Aorta (tissue), 5 donors: ENCODE measurements around the gene DAPL1. TPM values are rescaled to one million over a fixed set of nuclear protein-coding genes. Genes with fewer than 3 reads are reported as not detected.
A peak's percentile ranks its signal among the peaks of the same experiment; 100 is the strongest.

ENCODE experiments used
- ATAC-seq: fragments of 200-7000 bp; cut with Tn5 transposase; one replicate; pipeline ENCODE4 v1.9.1; 2022; ENCODE audit warnings: moderate library complexity; ENCODE audit not compliant: low FRiP score
- DNase-seq, 2 donors: peaks; one replicate each; pipeline ENCODE4 v3.0.0-alpha.2; 2020
- H3K27ac ChIP-seq, 2 donors: one replicate each; pipeline ENCODE4 v1.5.1; 2013; ENCODE audit warnings: low read length in 2 of 2, mild to moderate bottlenecking in 2 of 2, moderate library complexity in 2 of 2, control low read depth in 1 of 2, inconsistent platforms in 1 of 2, low read depth in 1 of 2
- H3K27me3 ChIP-seq, 2 donors: one replicate each; pipeline ENCODE4 v1.6.1; 2013; ENCODE audit warnings: control low read depth in 1 of 2, low read length in 1 of 2, mild to moderate bottlenecking in 1 of 2, moderate library complexity in 1 of 2; ENCODE audit not compliant: insufficient read depth in 2 of 2, control insufficient read depth in 1 of 2
- H3K36me3 ChIP-seq, 2 donors: one replicate each; pipeline ENCODE4 v1.6.1; 2013; ENCODE audit warnings: control low read depth in 1 of 2, low read length in 1 of 2, mild to moderate bottlenecking in 1 of 2; ENCODE audit not compliant: insufficient read depth in 2 of 2, control insufficient read depth in 1 of 2
- H3K4me1 ChIP-seq, 2 donors: one replicate each; pipeline ENCODE4 v1.6.1; 2013; ENCODE audit warnings: low read length in 2 of 2, control low read depth in 1 of 2, mild to moderate bottlenecking in 1 of 2, moderate library complexity in 1 of 2; ENCODE audit not compliant: insufficient read depth in 2 of 2, control insufficient read depth in 1 of 2
- H3K4me3 ChIP-seq, 2 donors: one replicate each; pipeline ENCODE4 v1.5.1; 2013; ENCODE audit warnings: low read length in 2 of 2, control low read depth in 1 of 2, mild to moderate bottlenecking in 1 of 2
- H3K9me3 ChIP-seq: one replicate; pipeline ENCODE4 v1.6.1; 2013; ENCODE audit warnings: mild to moderate bottlenecking, low read length; ENCODE audit not compliant: control insufficient read depth
- WGBS, 2 donors: extraction: QIAGEN DNeasy Blood & Tissue Kit; methylation state at CpG; one replicate each; pipeline ENCODE4 v1.1.7; 2013; 5-methylcytosine and 5-hydroxymethylcytosine counted together
- intact Hi-C, 2 donors: fragments of 100-400 bp; cut with DNase I; formaldehyde crosslinking; loops; one replicate each; pipeline versions ENCODE4 v1.14.2 to v1.15.0; 2022
- polyA plus RNA-seq, 2 donors: library from polyadenylated mRNA; stranded (reverse); fragments of 200-250 nt; gene quantifications; one replicate each; pipeline ENCODE4 v1.2.3, GENCODE V29; 2013
- total RNA-seq, 2 donors: library from RNA; stranded (reverse); fragmentation: NEBNext Ultra II Directional; extraction: Animal tissue kit (Norgen Biotek cat#: 25700); gene quantifications; one replicate each; pipeline ENCODE4 v1.2.1, GENCODE V29; 2021
- donor health status: healthy with polysubstance abuse.
- donor health status: Bipolar disorder and iron deficiency.
- donor health status: DM: no; HTN: no; CAD: no.
- donor health status: DM: no; HTN: no; CAD: no.
- donor health status: DM: yes; HTN: yes; CAD: no.

Gene DAPL1
- total and polyA plus RNA-seq, 4 donors, result 1.1 to 14.5 TPM; not detected in 2

DNA sequence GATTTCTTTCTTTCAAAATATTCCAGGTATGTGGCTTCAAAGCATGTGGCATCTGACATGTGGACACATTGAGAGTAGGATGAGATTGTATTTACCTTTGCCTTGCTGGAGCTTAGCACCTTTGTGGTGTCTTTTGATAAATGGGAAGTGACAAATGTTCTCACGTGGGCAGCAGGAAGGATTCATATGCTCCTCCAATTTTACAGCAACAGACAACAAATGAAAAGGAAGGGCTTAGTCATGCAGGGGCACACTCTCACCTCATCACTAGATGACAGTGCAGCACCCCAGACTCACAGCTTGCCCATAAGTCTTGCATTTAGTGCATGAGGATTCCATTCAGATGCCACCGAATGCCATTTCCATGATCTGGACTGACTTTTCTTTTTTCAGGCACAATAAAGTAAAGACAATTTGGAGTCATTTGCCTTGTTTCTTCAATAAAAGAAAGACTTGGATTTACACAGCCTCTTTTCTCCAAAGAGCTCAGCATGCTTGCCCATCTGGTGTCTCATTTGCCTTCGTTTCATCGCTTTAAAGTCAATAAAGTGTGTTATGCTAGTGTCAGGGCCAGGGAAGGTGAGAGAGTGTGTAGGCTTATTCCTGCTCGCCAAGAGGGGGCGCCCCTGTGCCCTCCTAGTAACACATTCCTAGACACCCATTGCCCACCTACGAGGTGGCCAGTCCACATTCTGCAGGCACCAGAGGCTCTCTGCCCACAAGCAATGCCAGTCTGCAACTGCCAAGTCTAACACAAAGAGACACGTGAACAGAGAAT, 39.6 kb upstream of the DAPL1 start:
- 58 to 60% methylated on average over 8 of the region's 8 CpGs for WGBS, 2 donors
- H3K27ac ChIP-seq, result no peak overlapping the region
- intact Hi-C loops, result loop anchor here (5.0 to 10.0 kb wide), 3 partner anchors 301 to 1451 kb away; partner anchors contain the start of genes CCDC148 (in 2 of the 2) and PKP4 (in 2 of the 2)
- no peaks in the 10 kb centered on the region for H3K27me3 ChIP-seq
- H3K36me3 ChIP-seq, result no peaks in the 10 kb centered on the region
- no peak overlapping the region for H3K4me3 ChIP-seq
- no peaks in the 10 kb centered on the region for H3K9me3 ChIP-seq
- no peaks in the 10 kb centered on the region for H3K4me1 ChIP-seq
- no peak for DNase-seq
- ATAC-seq, result no peak

GRCh38 chr2:158756331-158756730, 38.8 kb upstream of the DAPL1 start:
- H3K4me1 ChIP-seq, result no peaks in the 10 kb centered on the region
- H3K36me3 ChIP-seq, result no peaks in the 10 kb centered on the region
- 80 to 81% methylated on average over 8 of the region's 8 CpGs for WGBS, 2 donors
- H3K27me3 ChIP-seq, result no peaks in the 10 kb centered on the region
- no peak for DNase-seq
- H3K9me3 ChIP-seq, result no peaks in the 10 kb centered on the region
- no peak overlapping the region for H3K27ac ChIP-seq
- no peak overlapping the region for H3K4me3 ChIP-seq
- intact Hi-C loops, result loop anchor here (5.0 to 10.0 kb wide), 3 partner anchors 302 to 1452 kb away; partner anchors contain the start of genes CCDC148 (in 2 of the 2) and PKP4 (in 2 of the 2)
- no peak for ATAC-seq

DNA sequence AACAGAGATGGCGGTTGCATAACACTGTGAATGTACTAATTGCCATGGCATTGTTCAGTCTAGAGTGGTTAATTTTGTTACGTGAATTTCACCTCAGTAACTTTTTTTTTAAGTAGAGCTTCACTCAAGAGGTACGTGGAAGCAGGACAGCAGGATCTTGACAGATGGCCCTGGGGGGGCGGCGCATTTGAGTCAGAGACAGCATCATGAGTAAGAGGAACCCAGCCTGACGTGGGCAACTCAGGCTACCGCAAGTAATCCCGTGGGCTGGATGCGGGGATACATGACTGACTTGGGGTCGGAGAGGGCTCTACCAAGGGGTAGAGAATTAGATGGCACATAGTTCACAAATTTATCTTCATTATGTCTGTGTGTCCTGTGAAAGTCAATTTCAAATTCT, 38.1 kb upstream of the DAPL1 start:
- Histone ChIP-seq H3K27ac (no peak overlapping the region), H3K4me3 (no peak overlapping the region), H3K9me3 (no peaks in the 10 kb centered on the region), H3K36me3 (no peaks in the 10 kb centered on the region), H3K27me3 (no peaks in the 10 kb centered on the region), H3K4me1 (no peaks in the 10 kb centered on the region)
- DNase-seq (no peak), ATAC-seq (no peak)
- WGBS, 2 donors, result 83 to 93% methylated on average over 10 of the region's 10 CpGs
- intact Hi-C loops, result loop anchor here (5.0 to 10.0 kb wide), 3 partner anchors 302 to 1452 kb away; partner anchors contain the start of genes CCDC148 (in 2 of the 2) and PKP4 (in 2 of the 2)

- Histone ChIP-seq H3K4me3 (no peak overlapping the region), H3K36me3 (no peaks in the 10 kb centered on the region), H3K27ac (no peak overlapping the region), H3K27me3 (no peaks in the 10 kb centered on the region), H3K9me3 (no peaks in the 10 kb centered on the region), H3K4me1 (no peaks in the 10 kb centered on the region)
- intact Hi-C loops, result no loop called here
- ATAC-seq, result no peak
- 0 to 9% methylated on average over 1 of the region's 1 CpG for WGBS, 2 donors
- no peak for DNase-seq
These were observed 34.2 kb upstream of the DAPL1 start for GRCh38 chr2:158760887-158761286.

DNA sequence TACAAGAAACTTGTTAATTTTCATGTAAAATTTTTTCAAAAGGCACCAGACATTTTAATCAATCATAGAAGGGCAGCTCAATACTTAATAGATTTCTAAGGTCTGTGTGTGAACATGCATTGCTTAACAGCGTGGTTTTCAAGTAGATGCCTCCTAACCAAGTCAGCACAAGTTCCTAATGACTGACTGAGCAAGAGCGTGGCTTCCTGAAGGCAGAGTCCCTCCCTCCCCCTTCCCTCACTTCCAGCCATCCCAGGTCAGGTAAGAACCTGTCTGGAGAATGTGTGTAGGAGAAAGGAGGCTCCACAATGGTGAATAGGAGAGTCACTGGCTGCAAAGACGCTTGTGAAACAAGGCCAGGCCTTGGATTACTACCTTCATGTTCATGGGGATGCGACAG, 33.5 kb upstream of the DAPL1 start:
- 94 to 97% methylated on average over 4 of the region's 4 CpGs for WGBS, 2 donors

GRCh38 chr2:158762336-158762735, 32.8 kb upstream of the DAPL1 start:
- no peak overlapping the region for H3K4me3 ChIP-seq
- no peaks in the 10 kb centered on the region for H3K27me3 ChIP-seq
- H3K27ac ChIP-seq, result no peak overlapping the region
- H3K4me1 ChIP-seq, result no peaks in the 10 kb centered on the region
- no peak for DNase-seq
- intact Hi-C loops, result no loop called here
- WGBS, 2 donors, result 88 to 97% methylated on average over 3 of the region's 3 CpGs
- no peak for ATAC-seq
- H3K36me3 ChIP-seq, result no peaks in the 10 kb centered on the region
- no peaks in the 10 kb centered on the region for H3K9me3 ChIP-seq

More for the DNA sequence above, 33.5 kb upstream of the DAPL1 start:
- H3K4me3 ChIP-seq, result no peak overlapping the region
- H3K4me1 ChIP-seq, result no peaks in the 10 kb centered on the region
- ATAC-seq, result no peak
- DNase-seq, result no peak
- intact Hi-C loops, result no loop called here
- no peaks in the 10 kb centered on the region for H3K9me3 ChIP-seq
- no peaks in the 10 kb centered on the region for H3K27me3 ChIP-seq
- no peak overlapping the region for H3K27ac ChIP-seq
- no peaks in the 10 kb centered on the region for H3K36me3 ChIP-seq

- H3K27ac ChIP-seq, result no peak overlapping the region
- intact Hi-C loops, result no loop called here
- no peak overlapping the region for H3K4me3 ChIP-seq
- no peak for ATAC-seq
- H3K4me1 ChIP-seq, result no peaks in the 10 kb centered on the region
- no peak for DNase-seq
- no peaks in the 10 kb centered on the region for H3K27me3 ChIP-seq
- no peaks in the 10 kb centered on the region for H3K36me3 ChIP-seq
- H3K9me3 ChIP-seq, result no peaks in the 10 kb centered on the region
These were observed 28.6 kb upstream of the DAPL1 start for GRCh38 chr2:158766524-158766923.

DNA sequence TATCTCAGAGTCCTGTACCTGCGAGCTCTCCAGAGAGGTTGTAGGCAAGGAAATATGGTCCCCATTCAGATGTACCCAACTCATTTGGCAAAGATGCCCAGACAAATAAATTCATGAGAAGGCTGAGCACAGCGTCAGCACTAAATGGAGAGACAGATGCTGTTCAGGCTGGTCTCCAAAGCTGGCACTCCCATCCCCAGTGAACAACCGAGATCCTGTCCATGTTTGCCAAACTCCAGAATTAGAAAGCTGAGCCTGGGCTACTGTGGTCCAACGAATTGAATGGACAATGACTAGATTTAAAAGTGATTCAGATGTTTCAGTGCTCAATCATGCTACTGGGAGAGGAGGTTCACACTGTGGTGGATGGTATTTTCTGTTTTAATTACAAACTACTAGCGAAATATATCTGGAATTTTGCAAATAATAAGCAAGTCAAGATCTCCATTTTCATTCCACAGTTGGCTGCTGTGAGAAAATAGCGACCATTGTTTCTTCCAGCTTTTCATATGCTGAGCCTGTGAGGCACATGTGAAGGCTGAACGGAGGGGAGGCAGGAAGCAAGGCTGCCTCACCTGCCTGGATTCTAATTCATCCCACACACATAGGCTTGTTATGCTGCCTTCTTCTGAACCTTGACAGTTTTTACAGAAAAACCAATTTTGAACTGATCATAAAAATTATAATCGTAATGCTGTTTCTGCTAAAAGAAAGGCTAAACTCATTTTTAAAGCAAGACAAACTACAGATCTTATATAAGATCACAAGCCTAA, 22.6 kb upstream of the DAPL1 start:
- H3K4me3 ChIP-seq, result no peak overlapping the region
- intact Hi-C loops, result loop anchor here in 1 of 2 donors (5.0 kb wide), 1 partner anchor 255 kb away; no protein-coding TSS in a partner anchor
- DNase-seq, result no peak
- H3K36me3 ChIP-seq, result no peaks in the 10 kb centered on the region
- H3K4me1 ChIP-seq, result peaks cover 4 to 10% of the 10 kb centered on the region in 2 donors
- no peaks in the 10 kb centered on the region for H3K9me3 ChIP-seq
- ATAC-seq, result peak; percentile 17
- WGBS, 2 donors, result 25 to 32% methylated on average over 8 of the region's 8 CpGs
- peak overlapping the region in 1 of 2 donors; percentile 85 for H3K27ac ChIP-seq
- no peaks in the 10 kb centered on the region for H3K27me3 ChIP-seq
